Measurements from ENCODE around the gene SKA1.
"Not testable (repeated sequence)": the region's sequence is repeated elsewhere in the genome, so short reads cannot be mapped to it uniquely, and the experiment has no call there.

The SKA1 gene

DNA sequence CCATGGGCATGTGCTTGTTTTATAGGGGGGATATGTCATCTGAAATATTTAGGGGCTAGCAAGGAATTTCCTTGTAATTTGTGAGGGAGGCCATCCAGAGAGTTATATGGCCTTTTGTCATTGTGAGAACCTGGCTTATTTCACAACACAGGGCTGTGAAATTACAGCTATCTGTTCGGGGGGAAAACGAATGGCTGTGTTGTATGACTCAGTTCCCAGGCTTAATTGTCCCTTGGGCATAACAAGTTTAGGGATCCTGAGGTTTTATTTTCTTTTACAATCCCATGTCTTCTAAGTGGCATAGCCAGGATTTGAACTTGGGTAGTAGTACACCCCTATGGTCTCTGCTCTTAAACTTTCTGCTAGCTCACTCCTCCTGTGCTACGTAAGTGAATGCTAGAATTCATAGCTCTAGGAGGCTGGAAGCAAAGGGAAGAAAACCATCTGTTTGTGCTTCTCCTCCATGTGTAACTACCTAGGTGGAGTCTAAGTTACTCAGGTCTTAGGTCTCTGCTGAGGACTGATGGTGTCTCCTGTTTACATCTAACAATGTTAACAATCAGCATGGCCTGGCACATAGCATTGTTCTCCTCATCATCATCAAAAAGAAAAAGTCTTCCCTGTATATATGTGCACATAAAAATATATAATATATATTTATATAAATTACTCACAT is 53.8 kb downstream of the SKA1 start:
- no peak for TF ChIP-seq POLR2A (IDR thresholded peaks at IDR 0.05; ENCODE audit: low read depth, low read length)
- DNase-seq (ENCODE audit: insufficient read length, low spot score): no peak
- FAIRE-seq: no peak

DNA sequence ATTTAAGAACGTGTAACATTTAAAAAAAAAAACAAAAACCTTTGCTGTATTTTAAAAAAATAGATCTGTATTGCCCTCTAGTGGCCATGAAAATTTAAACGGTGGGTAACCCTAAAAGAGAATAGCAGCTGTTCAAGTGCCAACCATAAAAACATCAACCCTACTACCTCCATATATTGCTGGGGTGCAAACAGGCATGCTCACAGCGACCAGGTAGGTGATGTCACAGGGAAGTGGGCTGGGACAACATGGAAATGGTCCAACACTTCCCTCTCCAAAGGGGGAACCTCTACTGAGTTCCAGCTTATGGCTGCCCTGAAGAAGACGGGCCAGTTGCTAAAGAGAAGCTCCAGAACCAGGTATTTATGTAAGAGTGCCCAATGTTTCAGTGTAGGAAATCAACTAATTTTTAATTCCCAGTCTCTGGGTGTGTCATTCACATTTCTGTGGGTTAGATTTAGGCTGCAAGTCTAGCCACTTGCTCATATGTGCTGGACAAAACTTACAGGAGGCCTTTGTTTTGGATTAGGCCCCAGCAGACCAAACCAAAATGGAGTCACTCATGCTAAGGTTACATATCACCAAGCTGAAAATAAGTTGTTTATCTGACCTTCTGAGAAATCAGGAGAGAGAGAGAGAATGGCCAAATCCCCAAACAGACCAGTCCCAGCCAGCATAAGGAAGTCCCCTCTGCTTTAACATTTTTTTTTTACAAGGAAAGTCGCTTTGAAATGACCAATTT is 54.5 kb downstream of the SKA1 start:
- TF ChIP-seq POLR2A (IDR thresholded peaks at IDR 0.05; ENCODE audit: low read depth, low read length): no peak
- DNase-seq (ENCODE audit: insufficient read length, low spot score) (no peak), FAIRE-seq (no peak)

- DNase-seq (ENCODE audit: insufficient read length, low spot score) (no peak), FAIRE-seq (no peak)
- no peak for TF ChIP-seq POLR2A (IDR thresholded peaks at IDR 0.05; ENCODE audit: low read depth, low read length)
Observed at GRCh38 chr18:50432915-50433314, 58.1 kb downstream of the SKA1 start.

DNA sequence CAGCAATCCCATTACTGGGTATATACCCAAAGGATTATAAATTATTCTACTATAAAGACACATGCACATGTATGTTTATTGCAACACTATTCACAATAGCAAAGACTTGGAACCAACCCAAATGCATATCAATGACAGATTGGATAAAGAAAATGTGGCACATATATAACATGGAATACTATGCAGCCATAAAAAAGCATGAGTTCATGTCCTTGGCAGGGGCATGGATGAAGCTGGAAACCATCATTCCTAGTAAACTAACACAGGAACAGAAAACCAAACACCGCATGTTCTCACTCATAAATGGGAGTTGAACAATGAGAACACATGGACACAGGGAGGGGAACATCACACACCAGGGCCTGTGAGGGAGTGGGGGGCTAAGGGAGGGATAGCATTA is 61.9 kb downstream of the SKA1 start:
- not testable (repeated sequence) for FAIRE-seq; DNase-seq (ENCODE audit: insufficient read length, low spot score)

- DNase-seq (ENCODE audit: insufficient read length, low spot score) (no peak), FAIRE-seq (no peak)
- no peak for TF ChIP-seq POLR2A (IDR thresholded peaks at IDR 0.05; ENCODE audit: low read depth, low read length)
Observed at GRCh38 chr18:50439460-50440015, 64.7 kb downstream of the SKA1 start.

DNA sequence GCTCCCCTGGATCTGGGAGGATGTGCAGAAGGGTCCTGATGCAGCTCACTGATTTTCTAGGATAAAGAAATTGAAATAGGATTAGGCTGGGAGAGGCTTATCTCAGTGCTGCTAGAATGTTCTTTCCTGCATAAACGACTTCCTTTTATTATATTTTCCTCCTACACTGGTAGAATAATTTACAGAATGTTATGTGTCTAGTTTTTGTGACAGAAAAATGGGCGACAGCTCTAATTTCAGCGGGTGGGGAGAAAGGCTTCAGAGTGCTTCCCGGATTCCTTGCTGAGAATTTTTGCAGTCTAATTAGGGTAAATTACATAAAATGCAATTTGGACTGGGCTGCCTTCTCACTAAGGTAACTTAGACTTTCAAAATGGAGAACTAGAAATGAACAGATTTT is 66.2 kb downstream of the SKA1 start:
- FAIRE-seq (no peak), DNase-seq (ENCODE audit: insufficient read length, low spot score) (no peak)

GRCh38 chr18:50441501-50441900 is 66.7 kb downstream of the SKA1 start:
- DNase-seq (ENCODE audit: insufficient read length, low spot score) (no peak), FAIRE-seq (no peak)
- TF ChIP-seq POLR2A (IDR thresholded peaks at IDR 0.05; ENCODE audit: low read depth, low read length): no peak

More for the DNA sequence above, 66.2 kb downstream of the SKA1 start:
- TF ChIP-seq POLR2A (IDR thresholded peaks at IDR 0.05; ENCODE audit: low read depth, low read length): no peak
